H1 (cell line): ENCODE measurements around the gene ZBTB37. TPM values are rescaled to one million over a fixed set of nuclear protein-coding genes. Genes with fewer than 3 reads are reported as not detected.

Experiments used
- CTCF ChIA-PET: fragments of 300-600 bp; sonication (Branson Sonifier 250); formaldehyde crosslinking; loops from one replicate; lab custom pipeline; 2021; ENCODE audit not compliant: partially characterized antibody; lab: Charles Lee
- POLR2A ChIA-PET: fragments of 300-600 bp; sonication (Branson Sonifier 250); formaldehyde crosslinking; loops from one replicate; lab custom pipeline; 2021; ENCODE audit warnings: inconsistent platforms; ENCODE audit not compliant: partially characterized antibody; lab: Charles Lee
- DNase-seq, 2 experiments: peaks; one replicate each; pipeline versions ENCODE4 v3.0.0 to v3.0.0-alpha.2; 2010 to 2022; ENCODE audit warnings: low spot score in 2 of 2, low read depth in 1 of 2, mixed read lengths in 1 of 2
- FAIRE-seq: peaks from 2 replicates; lab custom pipeline; 2011; peaks lifted over from hg19 to GRCh38; lab: Jason Lieb, UNC
- H2AFZ ChIP-seq: 2 replicates; pipeline ENCODE4 v1.8.1; 2012; ENCODE audit warnings: low read length, inconsistent platforms
- H2AK5ac ChIP-seq: 2 replicates; pipeline ENCODE4 v1.6.1; 2013; ENCODE audit warnings: low read depth, low read length
- H2BK120ac ChIP-seq: replicated peaks from 2 replicates; pipeline ENCODE3; 2013; ENCODE audit warnings: low read depth, low read length, inconsistent platforms
- H2BK12ac ChIP-seq: 2 replicates; pipeline ENCODE4 v1.6.1; 2013; ENCODE audit warnings: low read depth, low read length
- H2BK15ac ChIP-seq: 2 replicates; pipeline ENCODE4 v1.6.1; 2013; ENCODE audit warnings: low read length
- H2BK20ac ChIP-seq: 2 replicates; pipeline ENCODE4 v1.6.1; 2013; ENCODE audit warnings: low read length
- H2BK5ac ChIP-seq: 2 replicates; pipeline ENCODE4 v1.6.1; 2013; ENCODE audit warnings: low read depth, low read length
- H3K14ac ChIP-seq: 2 replicates; pipeline ENCODE4 v1.6.1; 2013; ENCODE audit warnings: inconsistent platforms; ENCODE audit not compliant: insufficient read length
- H3K18ac ChIP-seq: 2 replicates; pipeline ENCODE4 v1.6.1; 2013; ENCODE audit warnings: low read length; ENCODE audit errors: extremely low read depth
- H3K23ac ChIP-seq: 2 replicates; pipeline ENCODE4 v1.6.1; 2013; ENCODE audit warnings: inconsistent platforms; ENCODE audit not compliant: insufficient read length
- H3K23me2 ChIP-seq: 2 replicates; pipeline ENCODE4 v1.6.1; 2013; ENCODE audit warnings: low read depth, low read length
- H3K27ac ChIP-seq: 2 replicates; pipeline ENCODE4 v1.6.1; 2011; ENCODE audit warnings: low read depth, low read length, inconsistent platforms
- H3K27me3 ChIP-seq, 4 experiments: replicated peaks in 1 of 4; 1 replicate in 1 of 4; 2 replicates in 3 of 4; pipeline versions ENCODE4 v1.6.1 to v1.8.1; 2011 to 2013; ENCODE audit warnings: low read length in 3 of 4, mild to moderate bottlenecking in 3 of 4, inconsistent platforms in 2 of 4, mixed read lengths in 2 of 4, moderate library complexity in 1 of 4; ENCODE audit not compliant: control insufficient read depth in 3 of 4, insufficient read depth in 3 of 4; ENCODE audit errors: extremely low read depth in 1 of 4
- H3K36me3 ChIP-seq, 4 experiments: 2 replicates each; pipeline versions ENCODE4 v1.6.1 to v1.8.1; 2011 to 2013; ENCODE audit warnings: mild to moderate bottlenecking in 4 of 4, low read length in 3 of 4, moderate library complexity in 2 of 4, control low read depth in 1 of 4, inconsistent platforms in 1 of 4; ENCODE audit not compliant: insufficient read depth in 4 of 4, control insufficient read depth in 2 of 4
- H3K4ac ChIP-seq: replicated peaks from 2 replicates; pipeline ENCODE3; 2013; ENCODE audit warnings: low read length, low read depth, mixed read lengths, inconsistent platforms; ENCODE audit not compliant: insufficient read length
- H3K4me1 ChIP-seq, 4 experiments: replicated peaks in 1 of 4; 1 replicate in 1 of 4; 2 replicates in 3 of 4; pipeline versions ENCODE4 v1.6.1 to v1.8.1; 2011 to 2013; ENCODE audit warnings: low read length in 3 of 4, inconsistent platforms in 2 of 4, mixed read lengths in 1 of 4; ENCODE audit not compliant: insufficient read depth in 4 of 4, control insufficient read depth in 3 of 4
- H3K4me2 ChIP-seq, 2 experiments: 2 replicates each; pipeline versions ENCODE4 v1.6.1 to v1.8.1; 2011 to 2013; ENCODE audit warnings: low read depth in 2 of 2, low read length in 2 of 2, control low read depth in 1 of 2, inconsistent platforms in 1 of 2, mild to moderate bottlenecking in 1 of 2; ENCODE audit not compliant: insufficient read depth in 1 of 2
- H3K4me3 ChIP-seq, 4 experiments: fragments of 200-600, 300-600 bp in 1 of 4; sonication (generic), shearing (Covaris generic), sonication (Bioruptor Twin) in 1 of 4; 2 replicates each; pipeline versions ENCODE4 v1.5.1 to v1.8.1; 2011 to 2016; ENCODE audit warnings: low read length in 4 of 4, low read depth in 3 of 4, control low read depth in 2 of 4, inconsistent platforms in 2 of 4, mild to moderate bottlenecking in 2 of 4, mixed read lengths in 1 of 4, moderate library complexity in 1 of 4; ENCODE audit not compliant: insufficient read depth in 2 of 4; ENCODE audit errors: extremely low read depth in 1 of 4
- H3K56ac ChIP-seq: replicated peaks from 2 replicates; pipeline ENCODE3; 2013; ENCODE audit warnings: low read depth, mild to moderate bottlenecking, mixed read lengths, low read length, inconsistent platforms; ENCODE audit not compliant: insufficient read length
- H3K79me1 ChIP-seq: 2 replicates; pipeline ENCODE4 v1.6.1; 2013; ENCODE audit warnings: low read depth, low read length, control low read depth
- H3K79me2 ChIP-seq, 2 experiments: 2 replicates each; pipeline versions ENCODE4 v1.6.1 to v1.8.1; 2012 to 2013; ENCODE audit warnings: low read length in 2 of 2, mild to moderate bottlenecking in 2 of 2, inconsistent platforms in 1 of 2; ENCODE audit not compliant: insufficient read depth in 2 of 2, control insufficient read depth in 1 of 2
- H3K9ac ChIP-seq, 4 experiments: replicated peaks in 1 of 4; 1 replicate in 1 of 4; 2 replicates in 3 of 4; pipeline versions ENCODE4 v1.6.1 to v1.8.1; 2011 to 2013; ENCODE audit warnings: low read depth in 3 of 4, low read length in 3 of 4, control low read depth in 2 of 4, mild to moderate bottlenecking in 2 of 4, moderate library complexity in 2 of 4, inconsistent platforms in 1 of 4; ENCODE audit errors: extremely low read depth in 1 of 4
- H3K9me3 ChIP-seq, 2 experiments: 2 replicates each; pipeline versions ENCODE4 v1.6.1 to v1.8.1; 2012 to 2013; ENCODE audit warnings: mild to moderate bottlenecking in 2 of 2, moderate library complexity in 2 of 2, control low read depth in 1 of 2, inconsistent platforms in 1 of 2, low read depth in 1 of 2, low read length in 1 of 2, mixed read lengths in 1 of 2; ENCODE audit not compliant: insufficient read depth in 2 of 2
- H4K20me1 ChIP-seq, 2 experiments: replicated peaks in 1 of 2; 2 replicates each; pipeline versions ENCODE3 to v1.8.1; 2011 to 2013; ENCODE audit warnings: inconsistent platforms in 2 of 2, low read length in 2 of 2, mild to moderate bottlenecking in 1 of 2; ENCODE audit not compliant: insufficient read depth in 2 of 2, control insufficient read depth in 1 of 2
- H4K5ac ChIP-seq: 2 replicates; pipeline ENCODE4 v1.6.1; 2013; ENCODE audit warnings: low read length, low read depth, mixed read lengths, inconsistent platforms; ENCODE audit not compliant: insufficient read length
- H4K8ac ChIP-seq: 2 replicates; pipeline ENCODE4 v1.8.0; 2013; ENCODE audit warnings: mild to moderate bottlenecking, moderate library complexity, low read length, inconsistent platforms; ENCODE audit not compliant: insufficient read depth; ENCODE audit errors: extremely low read depth
- H4K91ac ChIP-seq: replicated peaks from 2 replicates; pipeline ENCODE3; 2013; ENCODE audit warnings: low read length, mixed read lengths, inconsistent platforms; ENCODE audit not compliant: insufficient read length
- PHF8 ChIP-seq: fragments of 200-600 bp; sonication (generic); conservative IDR thresholded peaks from 2 replicates; pipeline ENCODE4 v1.7.1; 2012; ENCODE audit warnings: low read depth, mild to moderate bottlenecking, inconsistent platforms, low read length, moderate library complexity
- POLR2AphosphoS5 ChIP-seq: IDR thresholded peaks from 2 replicates; pipeline ENCODE4 v1.6.1; 2011; ENCODE audit warnings: low read depth, low read length
- WGBS, 2 experiments: shearing (Covaris generic) in 1 of 2; methylation state at CpG; one replicate each; pipeline versions ENCODE4 v1.1.6 to v1.1.7; 2013 to 2015; ENCODE audit warnings: low lambda C conversion rate in 2 of 2, mixed read lengths in 2 of 2, inconsistent platforms in 1 of 2, low coverage in 1 of 2, missing lambda C conversion rate in 1 of 2; ENCODE audit not compliant: insufficient replicate concordance in 2 of 2, insufficient coverage in 1 of 2, insufficient read length in 1 of 2; ENCODE audit errors: extremely low coverage in 1 of 2, missing lambda C conversion rate in 1 of 2; 5-methylcytosine and 5-hydroxymethylcytosine counted together
- polyA plus RNA-seq, 7 experiments: library from polyadenylated mRNA; depleted of rRNA in 3 of 7; stranded (reverse) in 5 of 7; unstranded in 2 of 7; fragments of >200 nt in 5 of 7; fragments of 200-250 nt in 2 of 7; gene quantifications; 1 replicate in 5 of 7; 2 replicates in 1 of 7; 4 replicates in 1 of 7; pipeline versions ENCODE4 v1.2.1 to v1.2.3, GENCODE V29; 2011 to 2013; ENCODE audit warnings: missing spikeins in 2 of 7, mixed read lengths in 2 of 7
- total RNA-seq: library from RNA; stranded (reverse); fragmentation: NEBNext Ultra II Directional; extraction: Animal tissue kit (Norgen Biotek cat#: 25700); gene quantifications from 2 replicates; pipeline ENCODE4 v1.2.1, GENCODE V29; 2021

ZBTB37 gene
- total and polyA plus RNA-seq, 2 of the 8 experiments (the other 6 are each of a cell fraction or from before 2014, with no cell fraction given) = 1.7 to 12.5 TPM

- Histone ChIP-seq H3K36me3 (peaks cover 6 to 57% (median 25%) of the 10 kb centered on the region in 4 experiments; a peak in 7 of 8 replicates), H3K4ac (no peak overlapping the region), H2BK5ac (no peak overlapping the region), H2BK20ac (no peak overlapping the region), H3K27me3 (no peaks in the 10 kb centered on the region), H3K14ac (no peak overlapping the region), H3K23ac (no peak overlapping the region), H3K23me2 (no peaks in the 10 kb centered on the region), H3K56ac (no peak overlapping the region), H3K18ac (no peak overlapping the region), H2BK15ac (no peak overlapping the region), H2AFZ (no peak overlapping the region), H3K27ac (no peak overlapping the region), H4K5ac (no peak overlapping the region), H2AK5ac (no peak overlapping the region), H3K79me2 (no peaks in the 10 kb centered on the region), H4K91ac (no peak overlapping the region), H4K20me1 (peaks cover 0 to 1% of the 10 kb centered on the region in 2 experiments), H3K4me1 (peaks cover 0 to 9% (median 4%) of the 10 kb centered on the region in 4 experiments; a peak in 5 of 7 replicates), H3K4me3 (no peak overlapping the region), H2BK12ac (no peak overlapping the region), H3K9me3 (no peaks in the 10 kb centered on the region), H3K4me2 (no peak overlapping the region), H3K79me1 (no peaks in the 10 kb centered on the region), H3K9ac (no peak overlapping the region), H2BK120ac (no peak overlapping the region), H4K8ac (no peak overlapping the region)
- TF ChIP-seq POLR2AphosphoS5 = 0 out of 2 replicates have a peak, but pooled peaks have one; percentile 40
- no peak for TF ChIP-seq PHF8
- 90% methylated on average over 2 of the region's 2 CpGs; no CpG with 5 or more reads in 1 of the 2 experiments for WGBS, 2 experiments
- DNase-seq = no peak
- no peak for FAIRE-seq
- CTCF ChIA-PET = interaction anchor here (0.5 kb wide), 1 partner anchor 111 kb away, joined by 3 read pairs; no protein-coding TSS in a partner anchor
- POLR2A ChIA-PET = interaction anchor here (1.0 to 17.5 kb wide), 5 partner anchors 8 to 165 kb away, joined by 3 to 475 read pairs (median 4); partner anchors contain the start of genes GAS5, RC3H1 and ZBTB37
Observed at GRCh38 chr1:173856903-173857302, 11.3 kb upstream of the ZBTB37 start.
